Loucy (cell line): ENCODE measurements around the gene KRTAP20-3.

Source experiments
- H2AFZ ChIP-seq: fragments of 200-600 bp; sonication (generic); 2 replicates; pipeline ENCODE4 v1.6.0; 2016; ENCODE audit warnings: antibody characterized with exemption, mild to moderate bottlenecking, low read length, moderate library complexity
- H3F3A ChIP-seq: fragments of 200-600 bp; 2 replicates; pipeline ENCODE4 v1.6.0; 2016; ENCODE audit warnings: antibody characterized with exemption, low read depth, mild to moderate bottlenecking
- H3K27me3 ChIP-seq: fragments of 200-600 bp; sonication (generic); 2 replicates; pipeline ENCODE4 v1.6.1; 2014; ENCODE audit warnings: low read length, mild to moderate bottlenecking; ENCODE audit not compliant: insufficient read depth, poor library complexity, severe bottlenecking
- H3K36me3 ChIP-seq: fragments of 200-600 bp; sonication (generic); 2 replicates; pipeline ENCODE4 v1.6.1; 2016; ENCODE audit warnings: low read length; ENCODE audit not compliant: insufficient read depth
- H3K4me1 ChIP-seq: fragments of 200-600 bp; sonication (generic); 2 replicates; pipeline ENCODE4 v1.5.1; 2014; ENCODE audit warnings: low read length, mild to moderate bottlenecking; ENCODE audit not compliant: insufficient read depth, poor library complexity, severe bottlenecking
- H3K4me2 ChIP-seq: fragments of 200-600 bp; sonication (generic); 2 replicates; pipeline ENCODE4 v1.6.0; 2014; ENCODE audit warnings: antibody characterized with exemption, low read length, low read depth, mild to moderate bottlenecking; ENCODE audit not compliant: poor library complexity, severe bottlenecking
- H3K4me3 ChIP-seq: fragments of 200-600 bp; sonication (generic); 2 replicates; pipeline ENCODE4 v1.5.1; 2014; ENCODE audit warnings: low read length, mild to moderate bottlenecking, mixed read lengths; ENCODE audit not compliant: poor library complexity, severe bottlenecking
- H3K79me2 ChIP-seq: fragments of 200-600 bp; sonication (generic); 2 replicates; pipeline ENCODE4 v1.6.1; 2014; ENCODE audit warnings: low read length; ENCODE audit not compliant: insufficient read depth
- H3K9ac ChIP-seq: fragments of 200-600 bp; sonication (generic); 2 replicates; pipeline ENCODE4 v1.6.0; 2014; ENCODE audit warnings: mild to moderate bottlenecking, low read depth, low read length, moderate library complexity; ENCODE audit not compliant: poor library complexity, severe bottlenecking
- H3K9me2 ChIP-seq: fragments of 200-600 bp; sonication (generic); replicated peaks from 2 replicates; pipeline ENCODE4 v1.6.1; 2016; ENCODE audit warnings: low read depth, low read length, mixed read lengths
- H3K9me3 ChIP-seq: fragments of 200-600 bp; sonication (generic); 2 replicates; pipeline ENCODE4 v1.6.1; 2014; ENCODE audit warnings: mild to moderate bottlenecking, antibody characterized with exemption, low read length, low read depth; ENCODE audit not compliant: insufficient read depth
- H4K20me1 ChIP-seq: fragments of 200-600 bp; sonication (generic); 2 replicates; pipeline ENCODE4 v1.6.0; 2014; ENCODE audit warnings: antibody characterized with exemption, low read length, mild to moderate bottlenecking; ENCODE audit not compliant: insufficient read depth, poor library complexity, severe bottlenecking
- EZH2phosphoT487 ChIP-seq: fragments of 200-600 bp; IDR thresholded peaks from 2 replicates; pipeline ENCODE4 v1.6.1; 2018; ENCODE audit warnings: antibody characterized with exemption, mild to moderate bottlenecking, moderate library complexity, borderline replicate concordance
- TF ChIP-seq, protein P1 (sequence below): fragments of 200-600 bp; sonication (generic); conservative IDR thresholded peaks from 2 replicates; pipeline ENCODE4 v1.5.1; 2014; ENCODE audit warnings: mild to moderate bottlenecking, antibody characterized with exemption, low read length

Gene KRTAP20-3

DNA sequence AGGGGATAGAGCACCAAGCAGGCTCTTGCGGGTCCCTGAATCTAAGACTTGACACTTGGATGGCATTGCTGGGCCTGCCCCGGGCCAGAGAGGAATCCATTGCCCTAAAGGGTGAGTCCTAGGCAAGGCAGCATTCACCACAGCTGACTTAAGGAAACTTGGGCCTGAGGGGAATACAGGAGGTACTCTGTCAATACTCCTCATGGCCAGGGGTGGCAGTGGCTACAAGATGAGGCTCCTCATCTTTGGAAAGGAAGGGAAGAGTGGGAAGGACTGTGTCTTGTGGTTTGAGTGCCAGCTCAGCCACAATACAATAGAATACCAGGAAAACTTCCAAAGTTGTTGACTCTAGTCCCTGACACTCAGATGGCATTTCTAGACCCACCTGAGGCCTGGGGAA, 36.7 kb upstream of the KRTAP20-3 start:
- H3K4me2 ChIP-seq, result no peak overlapping the region
- H3K79me2 ChIP-seq, result no peaks in the 10 kb centered on the region
- 0 out of 2 replicates have a peak, but pooled peaks cover 3% of the 10 kb centered on the region for H3K9me3 ChIP-seq
- H2AFZ ChIP-seq, result no peak overlapping the region
- H3K9ac ChIP-seq, result no peak overlapping the region
- no peaks in the 10 kb centered on the region for H3K27me3 ChIP-seq
- no peaks in the 10 kb centered on the region for H4K20me1 ChIP-seq
- H3F3A ChIP-seq, result no peaks in the 10 kb centered on the region
- no peaks in the 10 kb centered on the region for H3K9me2 ChIP-seq
- TF ChIP-seq, protein P1, sequence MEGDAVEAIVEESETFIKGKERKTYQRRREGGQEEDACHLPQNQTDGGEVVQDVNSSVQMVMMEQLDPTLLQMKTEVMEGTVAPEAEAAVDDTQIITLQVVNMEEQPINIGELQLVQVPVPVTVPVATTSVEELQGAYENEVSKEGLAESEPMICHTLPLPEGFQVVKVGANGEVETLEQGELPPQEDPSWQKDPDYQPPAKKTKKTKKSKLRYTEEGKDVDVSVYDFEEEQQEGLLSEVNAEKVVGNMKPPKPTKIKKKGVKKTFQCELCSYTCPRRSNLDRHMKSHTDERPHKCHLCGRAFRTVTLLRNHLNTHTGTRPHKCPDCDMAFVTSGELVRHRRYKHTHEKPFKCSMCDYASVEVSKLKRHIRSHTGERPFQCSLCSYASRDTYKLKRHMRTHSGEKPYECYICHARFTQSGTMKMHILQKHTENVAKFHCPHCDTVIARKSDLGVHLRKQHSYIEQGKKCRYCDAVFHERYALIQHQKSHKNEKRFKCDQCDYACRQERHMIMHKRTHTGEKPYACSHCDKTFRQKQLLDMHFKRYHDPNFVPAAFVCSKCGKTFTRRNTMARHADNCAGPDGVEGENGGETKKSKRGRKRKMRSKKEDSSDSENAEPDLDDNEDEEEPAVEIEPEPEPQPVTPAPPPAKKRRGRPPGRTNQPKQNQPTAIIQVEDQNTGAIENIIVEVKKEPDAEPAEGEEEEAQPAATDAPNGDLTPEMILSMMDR, result no peak
- no peak for TF ChIP-seq EZH2phosphoT487
- no peaks in the 10 kb centered on the region for H3K4me1 ChIP-seq
- no peaks in the 10 kb centered on the region for H3K36me3 ChIP-seq
- no peak overlapping the region for H3K4me3 ChIP-seq

DNA sequence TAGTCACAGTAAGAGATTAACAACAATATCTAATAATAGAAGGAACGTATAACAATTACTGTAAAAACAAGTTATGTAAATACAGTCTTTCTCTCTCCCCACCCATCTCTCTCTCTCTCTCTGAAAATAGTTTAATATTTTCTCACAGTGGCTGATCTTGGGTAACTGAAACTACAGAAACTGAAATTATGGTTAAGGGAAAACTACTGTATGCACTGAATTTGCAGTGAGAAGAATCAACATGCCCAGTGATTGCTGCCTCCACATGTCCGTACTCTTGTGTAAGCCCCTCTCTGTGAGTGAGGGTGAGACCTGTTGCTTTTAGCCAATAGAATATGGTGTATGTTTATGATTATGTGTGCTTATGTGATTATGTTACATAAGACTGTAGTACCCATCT, 30.5 kb upstream of the KRTAP20-3 start:
- Histone ChIP-seq H3K9me3 (no peaks in the 10 kb centered on the region), H3K36me3 (no peaks in the 10 kb centered on the region), H3F3A (no peaks in the 10 kb centered on the region), H3K4me2 (no peak overlapping the region), H4K20me1 (no peaks in the 10 kb centered on the region), H3K27me3 (no peaks in the 10 kb centered on the region), H2AFZ (no peak overlapping the region), H3K9me2 (no peaks in the 10 kb centered on the region), H3K4me1 (no peaks in the 10 kb centered on the region), H3K79me2 (no peaks in the 10 kb centered on the region), H3K4me3 (no peak overlapping the region), H3K9ac (no peak overlapping the region)
- TF ChIP-seq, protein P1, result no peak
- TF ChIP-seq EZH2phosphoT487, result no peak

DNA sequence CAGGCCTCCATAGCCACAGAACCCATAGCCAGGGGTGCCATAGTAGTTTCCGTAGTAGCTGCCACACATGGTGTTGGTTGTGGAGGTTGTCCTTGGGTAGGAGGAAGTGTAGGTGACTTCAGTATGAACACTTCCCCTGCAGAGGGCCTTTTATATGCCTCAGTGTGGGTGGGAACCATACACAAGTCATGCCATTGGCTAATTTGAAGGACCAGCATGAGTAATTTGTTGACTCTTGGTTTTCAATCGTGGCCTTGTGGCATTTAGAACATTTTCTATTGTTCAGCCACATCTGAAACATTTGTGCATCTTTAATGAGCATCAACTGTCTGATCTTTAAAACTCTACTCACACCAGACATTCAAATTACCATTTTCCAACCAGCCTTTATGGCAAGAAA, 28.8 kb upstream of the KRTAP20-3 start, which contains the start of gene KRTAP6-1:
TSS of gene KRTAP6-1 (minus strand) at position 95 of the 400 bp plus-strand sequence. CDS start at position 69, 26 bp downstream.
- no peaks in the 10 kb centered on the region for H4K20me1 ChIP-seq
- TF ChIP-seq, protein P1, result no peak
- TF ChIP-seq EZH2phosphoT487, result no peak
- no peak within 1 kb of the TSS for H3K4me3 ChIP-seq
- H2AFZ ChIP-seq, result no peak within 1 kb of the TSS
- no peaks in the 10 kb centered on the region for H3F3A ChIP-seq
- no peaks in the 10 kb centered on the region for H3K79me2 ChIP-seq
- H3K9me3 ChIP-seq, result no peaks in the 10 kb centered on the region
- H3K36me3 ChIP-seq, result no peaks in the 10 kb centered on the region
- H3K4me1 ChIP-seq, result no peaks in the 10 kb centered on the region
- H3K9me2 ChIP-seq, result no peaks in the 10 kb centered on the region
- H3K4me2 ChIP-seq, result no peak within 1 kb of the TSS
- no peak within 1 kb of the TSS for H3K9ac ChIP-seq
- no peaks in the 10 kb centered on the region for H3K27me3 ChIP-seq
